MM.1S (cell line): Measurements from ENCODE around the gene DCLK1.

ENCODE experiments used
- CTCF ChIP-seq: fragments of 300-600 bp; sonication (generic); IDR thresholded peaks from 2 replicates; pipeline ENCODE4 v1.5.1; 2016; ENCODE audit warnings: antibody characterized with exemption, low read length, mixed read lengths
- EZH2 ChIP-seq: fragments of 300-600 bp; sonication (generic); optimal IDR thresholded peaks from 2 replicates; pipeline ENCODE3; 2017; ENCODE audit warnings: low read depth, mild to moderate bottlenecking, antibody characterized with exemption, low read length, mixed read lengths
- EZH2phosphoT487 ChIP-seq: fragments of 300-600 bp; sonication (generic); IDR thresholded peaks from 2 replicates; pipeline ENCODE4 v1.6.1; 2018; ENCODE audit warnings: antibody characterized with exemption, low read length

- no peak for TF ChIP-seq CTCF
- TF ChIP-seq EZH2phosphoT487: no peak
- no peak for TF ChIP-seq EZH2
Measured at GRCh38 chr13:35720290-35720689, 410.9 kb downstream of the DCLK1 start.
